GM19239 (cell line): ENCODE measurements around the gene XYLT2.
"Not testable (repeated sequence)": the region's sequence is repeated elsewhere in the genome, so short reads cannot be mapped to it uniquely, and the experiment has no call there.

Source experiments
- DNase-seq: peaks from one replicate; pipeline ENCODE4 v3.0.0; 2011; ENCODE audit warnings: low spot score; ENCODE audit not compliant: insufficient read length
- FAIRE-seq: peaks from 2 replicates; lab custom pipeline; 2011; peaks lifted over from hg19 to GRCh38; lab: Jason Lieb, UNC

XYLT2 gene

DNA sequence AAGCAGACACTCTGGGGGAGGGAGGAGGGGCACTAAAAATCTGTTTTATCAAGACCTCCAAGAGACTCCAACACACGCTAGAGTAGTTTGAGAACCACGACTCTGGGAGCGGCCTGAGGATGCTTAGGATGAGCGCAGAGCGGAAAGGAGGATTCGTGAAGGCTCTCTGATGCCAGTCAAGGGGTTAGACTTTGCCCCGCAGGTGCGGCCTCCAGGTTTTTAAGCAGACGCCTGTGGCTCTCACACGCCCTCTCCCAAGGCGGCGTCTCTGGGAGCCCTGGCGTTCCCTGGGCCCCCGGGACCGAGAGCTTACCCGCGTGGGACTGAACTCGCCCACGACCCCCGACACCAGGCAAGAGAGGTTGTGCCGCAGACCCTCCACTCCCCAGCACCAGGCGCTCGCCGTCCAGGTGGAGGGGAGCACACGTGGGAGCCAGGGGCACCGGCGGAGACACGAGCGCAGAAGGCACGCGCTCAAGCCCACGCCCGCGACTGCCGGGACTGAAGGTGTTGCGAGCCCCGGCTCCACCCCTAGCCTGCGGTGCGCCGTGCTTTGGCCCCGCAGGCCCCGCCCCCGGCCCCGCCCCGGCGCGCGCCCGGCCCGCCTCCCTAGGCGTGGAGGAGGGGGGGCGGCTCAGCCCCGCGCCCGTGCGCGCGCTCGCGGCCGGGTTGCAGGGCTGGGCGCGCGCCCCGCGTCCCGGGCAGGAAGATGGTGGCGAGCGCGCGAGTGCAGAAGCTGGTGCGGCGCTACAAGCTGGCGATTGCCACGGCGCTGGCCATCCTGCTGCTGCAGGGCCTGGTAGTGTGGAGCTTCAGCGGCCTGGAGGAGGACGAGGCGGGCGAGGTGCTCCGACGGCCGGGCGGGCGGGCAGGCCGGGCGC, at the start of gene XYLT2:
TSS of gene XYLT2 (plus strand) at position 695 of the 881 bp plus-strand sequence. CDS start at position 710, 15 bp downstream.
- FAIRE-seq: peak; percentile 37
- DNase-seq: peak; percentile 99

DNA sequence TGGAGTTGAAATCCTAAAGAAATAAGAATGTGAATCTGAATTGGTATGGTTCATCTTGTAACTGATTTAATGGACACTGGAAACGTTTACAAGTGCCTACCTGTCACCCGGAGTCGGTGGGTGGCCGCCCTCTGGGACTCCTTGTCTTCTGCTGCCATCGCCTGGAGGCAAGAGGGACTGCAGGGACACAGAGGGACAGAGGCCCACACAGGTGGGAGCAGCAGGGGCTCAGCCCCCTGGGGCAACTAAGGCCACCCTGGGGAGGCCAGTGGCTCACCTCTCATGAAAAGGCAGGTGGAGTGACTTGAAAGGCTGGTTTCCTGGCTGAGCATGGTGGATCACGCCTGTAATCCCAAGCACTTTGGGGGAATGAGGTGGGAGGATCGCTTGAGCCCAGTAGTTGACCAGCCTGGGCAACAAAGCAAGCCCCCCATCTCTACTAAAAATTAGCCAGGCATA, 48.5 kb upstream of the XYLT2 start:
- DNase-seq (peak; percentile 75), FAIRE-seq (peak; percentile 70)

GRCh38 chr17:50298018-50298417, 47.9 kb upstream of the XYLT2 start:
- DNase-seq: no peak
- no peak for FAIRE-seq

GRCh38 chr17:50299776-50300175, 46.1 kb upstream of the XYLT2 start:
- DNase-seq (no peak), FAIRE-seq (no peak)

- not testable (repeated sequence) for FAIRE-seq, DNase-seq
Observed at GRCh38 chr17:50300824-50301223, 45.1 kb upstream of the XYLT2 start.

GRCh38 chr17:50301891-50302584, 43.9 kb upstream of the XYLT2 start:
- FAIRE-seq (no peak), DNase-seq (no peak)

GRCh38 chr17:50303051-50303450, 42.9 kb upstream of the XYLT2 start:
- DNase-seq (no peak), FAIRE-seq (no peak)

DNA sequence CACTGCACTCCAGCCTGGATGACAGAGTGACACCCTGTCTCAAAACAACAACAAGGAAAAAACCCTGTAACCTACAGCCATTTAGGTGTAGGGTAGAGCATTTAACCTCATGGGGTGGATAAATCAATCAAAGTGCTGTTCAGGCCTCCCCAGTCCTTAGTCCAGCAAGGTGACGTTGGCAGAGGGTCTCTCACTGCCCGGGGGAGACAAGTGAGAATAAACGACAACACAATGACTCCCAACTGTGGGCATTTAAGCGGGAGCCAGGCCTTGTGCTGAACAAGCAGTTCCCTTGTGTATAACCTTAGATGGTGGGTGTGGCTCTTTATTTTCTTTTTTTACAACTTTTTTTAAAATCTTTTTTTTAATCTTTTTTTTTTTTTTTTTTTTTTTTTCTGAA, 42.3 kb upstream of the XYLT2 start:
- DNase-seq (no peak), FAIRE-seq (no peak)

- DNase-seq: no peak
- no peak for FAIRE-seq
Observed at GRCh38 chr17:50304781-50305404, 41.0 kb upstream of the XYLT2 start.

GRCh38 chr17:50307654-50308053, 38.3 kb upstream of the XYLT2 start:
- FAIRE-seq (no peak), DNase-seq (no peak)

GRCh38 chr17:50308666-50309065, 37.3 kb upstream of the XYLT2 start:
- FAIRE-seq: no peak
- DNase-seq: no peak

DNA sequence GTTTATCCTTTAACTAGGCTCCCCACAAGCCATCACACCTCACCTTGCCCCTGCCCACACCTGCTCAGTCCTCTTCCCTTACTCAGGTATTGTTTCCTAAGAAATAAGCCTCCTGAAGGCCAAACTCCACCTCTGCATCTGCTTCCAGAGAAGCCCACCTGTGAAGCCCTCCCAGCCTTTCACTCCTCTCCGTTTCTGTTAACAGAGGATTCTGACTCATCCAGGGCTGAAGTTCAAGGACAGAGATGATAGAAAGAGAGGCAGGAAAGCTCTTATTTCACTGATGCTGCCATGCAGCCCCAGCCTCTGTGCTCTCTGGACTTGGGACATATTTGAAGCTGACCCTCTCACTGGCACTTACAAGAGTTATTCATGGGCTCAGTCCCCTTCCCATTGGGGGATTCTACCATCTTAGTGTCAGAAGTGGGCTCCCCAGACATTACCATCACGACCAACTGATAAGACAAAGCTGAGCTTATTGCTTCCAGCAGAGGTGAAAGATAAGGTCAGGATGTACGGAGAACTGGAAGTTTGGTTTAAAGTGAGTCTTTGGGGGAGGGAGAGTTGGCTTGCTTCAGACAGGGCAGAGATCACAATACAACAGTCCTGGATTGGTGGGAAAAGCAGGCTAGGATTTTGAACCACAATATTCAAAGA, 35.3 kb upstream of the XYLT2 start:
- DNase-seq (no peak), FAIRE-seq (no peak)

- peak; percentile 21 for DNase-seq
- FAIRE-seq: peak; percentile 78
Observed at GRCh38 chr17:50311112-50311460, 34.8 kb upstream of the XYLT2 start.

DNA sequence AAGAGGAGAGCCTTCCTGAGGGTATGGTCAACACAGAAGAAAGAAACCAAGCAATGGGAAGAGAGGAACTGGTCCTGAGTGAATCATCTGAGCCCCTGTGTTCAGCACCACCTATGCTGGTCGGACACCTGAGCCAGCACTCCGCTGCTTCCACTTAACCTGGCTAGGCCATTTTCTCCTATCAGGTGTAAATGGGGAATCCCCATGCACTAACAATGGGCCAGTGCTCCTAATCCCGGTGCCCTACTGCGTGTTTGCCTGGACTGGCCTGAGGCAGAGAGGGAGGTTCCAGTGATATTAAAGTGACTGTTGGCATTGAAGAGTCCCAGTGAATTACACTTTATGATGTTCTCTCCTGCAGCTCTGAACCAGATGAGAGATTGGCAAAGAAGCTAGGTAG, 34.4 kb upstream of the XYLT2 start:
- FAIRE-seq (no peak), DNase-seq (no peak)

DNA sequence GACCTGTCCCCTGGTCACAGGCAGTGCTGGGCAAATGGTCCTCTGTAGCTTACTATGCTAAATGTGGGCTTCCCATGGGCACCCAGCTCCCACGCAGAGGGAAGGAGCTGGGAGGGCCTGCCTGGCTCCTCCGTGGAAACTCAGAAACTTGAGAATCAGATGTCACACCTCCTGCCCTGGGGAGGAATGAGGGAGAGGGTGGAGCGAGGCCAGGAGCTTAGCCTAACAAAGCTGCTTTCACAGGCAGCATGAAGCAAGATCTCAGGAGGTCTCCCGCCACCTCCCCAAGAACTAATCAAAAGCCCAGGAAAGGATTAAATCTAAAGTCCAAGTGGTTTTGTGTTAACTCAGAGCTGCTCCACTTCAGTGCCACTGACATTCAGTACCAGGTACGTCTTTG, 33.6 kb upstream of the XYLT2 start:
- DNase-seq: no peak
- no peak for FAIRE-seq

GRCh38 chr17:50314456-50315011, 31.4 kb upstream of the XYLT2 start:
- no peak for FAIRE-seq
- DNase-seq: no peak

- peak; percentile 21 for FAIRE-seq
- DNase-seq: no peak
Observed at GRCh38 chr17:50316016-50316587, 29.8 kb upstream of the XYLT2 start.

DNA sequence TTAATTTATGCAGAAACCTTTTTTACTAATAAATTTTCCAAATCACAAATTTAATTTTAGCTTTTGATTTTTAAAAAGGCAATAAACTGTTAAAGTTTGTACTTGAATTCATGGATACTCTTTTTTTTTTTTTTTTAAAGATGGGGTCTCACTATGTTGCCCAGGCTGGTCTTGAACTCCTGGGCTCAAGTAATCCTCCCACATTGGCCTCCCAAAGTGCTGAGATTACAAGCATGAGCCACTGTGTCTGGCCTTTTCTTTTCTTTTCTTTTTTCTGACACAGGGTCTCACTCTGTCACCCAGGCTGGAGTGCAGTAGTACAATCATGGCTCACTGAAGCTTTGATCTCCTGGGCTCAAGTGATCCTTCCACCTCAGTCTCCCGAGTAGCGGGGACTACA, 29.3 kb upstream of the XYLT2 start:
- not testable (repeated sequence) for FAIRE-seq

GRCh38 chr17:50317121-50317520, 28.8 kb upstream of the XYLT2 start:
- DNase-seq (no peak), FAIRE-seq (no peak)

More for the DNA sequence above, 29.3 kb upstream of the XYLT2 start:
- DNase-seq: not testable (repeated sequence)
